WTC11 (cell line): Measurements from ENCODE around the gene KIAA1586.

Experiments used
- ATF1 ChIP-seq: sonication (generic); formaldehyde crosslinking; IDR thresholded peaks from 2 replicates; pipeline ENCODE4 v1.8.1; 2023; ENCODE audit warnings: mild to moderate bottlenecking, moderate library complexity, missing genetic modification reagents
- CREB1 ChIP-seq: sonication (generic); formaldehyde crosslinking; IDR thresholded peaks from 2 replicates; pipeline ENCODE4 v1.8.0; 2023; ENCODE audit warnings: mild to moderate bottlenecking, missing genetic modification reagents
- CREM ChIP-seq: sonication (generic); formaldehyde crosslinking; IDR thresholded peaks from 2 replicates; pipeline ENCODE4 v1.8.1; 2022; ENCODE audit warnings: mild to moderate bottlenecking, missing genetic modification reagents, moderate library complexity
- CTCF ChIP-seq: fragments of 200-600 bp; IDR thresholded peaks from 2 replicates; pipeline ENCODE4 v1.8.0; 2022; ENCODE audit warnings: antibody characterized with exemption
- E2F1 ChIP-seq: sonication (generic); formaldehyde crosslinking; IDR thresholded peaks from 2 replicates; pipeline ENCODE4 v1.8.0; 2022; ENCODE audit warnings: mild to moderate bottlenecking, missing genetic modification reagents
- E2F4 ChIP-seq: sonication (generic); formaldehyde crosslinking; IDR thresholded peaks from 2 replicates; pipeline ENCODE4 v1.8.1; 2022; ENCODE audit warnings: low read depth, mild to moderate bottlenecking, moderate library complexity, missing genetic modification reagents, borderline replicate concordance
- ETV6 ChIP-seq: sonication (generic); formaldehyde crosslinking; IDR thresholded peaks from 2 replicates; pipeline ENCODE4 v1.8.1; 2022; ENCODE audit warnings: mild to moderate bottlenecking, missing genetic modification reagents
- JUN ChIP-seq: sonication (generic); formaldehyde crosslinking; IDR thresholded peaks from 2 replicates; pipeline ENCODE4 v1.8.0; 2023; ENCODE audit warnings: mild to moderate bottlenecking, missing genetic modification reagents
- NFATC4 ChIP-seq: fragments of 250-450 bp; sonication (Bioruptor Pico); IDR thresholded peaks from 2 replicates; pipeline ENCODE4 v1.9.0; 2021; ENCODE audit warnings: mild to moderate bottlenecking

- TF ChIP-seq E2F1 (CRISPR knock-in tag), result no peak
- TF ChIP-seq CREB1 (CRISPR knock-in tag), result no peak
- TF ChIP-seq CTCF, result no peak
- no peak for TF ChIP-seq JUN (CRISPR knock-in tag)
- TF ChIP-seq ATF1, result no peak
- TF ChIP-seq E2F4 (CRISPR knock-in tag), result no peak
- TF ChIP-seq NFATC4 (CRISPR knock-in tag), result no peak
- TF ChIP-seq CREM, result no peak
- no peak for TF ChIP-seq ETV6 (CRISPR knock-in tag)
Observed at GRCh38 chr6:57035549-57035948, 10.9 kb upstream of the KIAA1586 start.
